ENCODE results near the gene ECE2.

DNA sequence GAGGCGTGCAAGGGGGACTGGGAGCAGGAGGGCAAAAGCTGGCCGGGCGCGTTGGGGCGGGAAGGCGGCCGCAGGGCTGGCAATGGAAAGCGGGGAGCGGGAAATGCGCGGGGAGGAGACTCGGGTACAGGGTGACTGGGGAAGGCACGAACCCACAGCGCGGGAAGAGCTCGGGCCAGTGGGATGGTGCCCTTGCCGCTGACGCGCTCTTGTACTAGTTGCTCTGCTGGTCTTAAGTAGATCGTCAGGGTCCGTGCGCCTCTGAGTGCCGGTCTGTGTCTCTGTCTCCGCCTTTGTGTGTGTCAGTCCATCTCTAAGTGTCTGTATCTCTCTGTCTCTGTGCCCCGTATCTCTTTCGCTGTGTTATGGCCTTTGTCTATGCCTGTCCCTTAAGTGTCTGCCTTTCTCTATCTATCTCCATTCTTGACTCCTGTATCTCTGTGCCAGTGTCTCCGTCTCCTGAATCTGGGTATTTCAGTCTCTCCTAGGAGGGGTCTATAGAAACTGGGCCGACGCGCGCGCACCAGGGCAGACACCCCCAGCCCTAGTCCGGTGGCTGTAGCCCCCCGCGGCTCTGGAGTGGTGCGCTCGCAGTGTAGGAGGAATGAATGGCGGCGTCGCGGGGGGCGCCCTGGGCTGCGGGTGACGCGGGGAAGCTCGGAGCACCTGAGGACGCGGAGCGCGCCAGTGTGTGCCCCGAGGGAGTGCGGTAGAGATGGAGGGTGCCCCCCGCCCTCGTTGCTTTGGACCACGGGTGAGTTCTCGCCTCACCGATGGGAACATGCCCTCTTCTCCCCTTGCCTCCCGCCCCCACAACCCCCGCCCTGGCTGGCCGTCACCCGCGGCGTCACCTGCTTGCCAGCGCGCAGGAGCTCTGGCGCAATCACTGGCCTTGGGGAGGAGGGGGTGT is 13.7 kb upstream of the ECE2 start:
- TF ChIP-seq, protein P1, sequence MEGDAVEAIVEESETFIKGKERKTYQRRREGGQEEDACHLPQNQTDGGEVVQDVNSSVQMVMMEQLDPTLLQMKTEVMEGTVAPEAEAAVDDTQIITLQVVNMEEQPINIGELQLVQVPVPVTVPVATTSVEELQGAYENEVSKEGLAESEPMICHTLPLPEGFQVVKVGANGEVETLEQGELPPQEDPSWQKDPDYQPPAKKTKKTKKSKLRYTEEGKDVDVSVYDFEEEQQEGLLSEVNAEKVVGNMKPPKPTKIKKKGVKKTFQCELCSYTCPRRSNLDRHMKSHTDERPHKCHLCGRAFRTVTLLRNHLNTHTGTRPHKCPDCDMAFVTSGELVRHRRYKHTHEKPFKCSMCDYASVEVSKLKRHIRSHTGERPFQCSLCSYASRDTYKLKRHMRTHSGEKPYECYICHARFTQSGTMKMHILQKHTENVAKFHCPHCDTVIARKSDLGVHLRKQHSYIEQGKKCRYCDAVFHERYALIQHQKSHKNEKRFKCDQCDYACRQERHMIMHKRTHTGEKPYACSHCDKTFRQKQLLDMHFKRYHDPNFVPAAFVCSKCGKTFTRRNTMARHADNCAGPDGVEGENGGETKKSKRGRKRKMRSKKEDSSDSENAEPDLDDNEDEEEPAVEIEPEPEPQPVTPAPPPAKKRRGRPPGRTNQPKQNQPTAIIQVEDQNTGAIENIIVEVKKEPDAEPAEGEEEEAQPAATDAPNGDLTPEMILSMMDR (IDR thresholded peaks at IDR 0.05), result no peak
- no peak for TF ChIP-seq POLR2A (IDR thresholded peaks at IDR 0.05)

Data from thyroid gland (tissue), 4 donors.